ENCODE measurements around the gene HINT3.
"Not testable (repeated sequence)": the region's sequence is repeated elsewhere in the genome, so short reads cannot be mapped to it uniquely, and the experiment has no call there.

The HINT3 gene

DNA sequence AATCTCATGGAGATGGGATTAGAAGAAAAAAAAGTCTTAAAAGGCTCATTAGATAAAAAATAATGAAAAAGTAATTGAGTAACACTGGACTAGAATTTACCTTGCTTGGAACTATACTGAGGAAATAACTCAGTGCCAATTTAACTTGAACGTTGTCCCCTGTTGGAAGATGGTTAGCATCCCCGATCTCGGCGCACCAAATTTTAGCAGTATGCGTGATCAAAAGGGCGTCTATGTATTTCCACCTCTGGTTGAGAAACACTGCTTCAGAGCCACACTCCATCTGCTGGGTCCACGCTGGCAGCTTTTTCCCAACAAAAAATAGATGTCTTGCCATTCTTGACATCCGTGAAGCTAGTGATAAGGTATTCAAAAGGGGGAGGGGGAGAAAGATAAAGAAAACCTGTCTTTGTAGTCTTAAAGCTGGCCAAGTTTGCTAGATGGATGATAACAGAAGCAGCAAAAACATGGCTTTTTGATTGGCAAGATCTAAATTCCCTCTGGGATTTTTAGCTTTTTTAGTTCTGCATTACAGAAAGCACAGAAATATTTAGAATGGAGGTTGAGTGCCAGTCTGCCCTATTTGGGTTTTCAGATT, 6.4 kb downstream of the HINT3 start:
- DNase-seq (ENCODE audit: low spot score): no peak

DNA sequence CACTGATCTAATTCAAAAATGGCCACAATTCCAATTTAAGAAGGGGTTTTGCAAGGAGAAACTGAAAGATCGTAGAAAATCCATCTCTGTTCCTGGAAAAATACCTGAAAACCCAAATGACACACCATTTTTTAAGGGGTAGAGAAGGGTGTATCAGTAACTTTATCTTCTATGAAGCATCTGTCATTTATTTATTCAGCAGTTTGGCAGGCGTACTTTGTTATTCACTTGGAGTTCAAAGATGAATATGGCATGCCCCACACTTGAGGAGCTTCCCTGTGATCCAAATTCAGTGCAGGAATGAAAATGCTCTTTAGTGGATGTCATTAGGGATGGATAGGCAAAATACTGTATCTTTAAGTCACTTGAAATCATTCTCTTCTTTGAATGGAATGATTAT, 7.2 kb downstream of the HINT3 start:
- no peak for DNase-seq (ENCODE audit: low spot score)

DNA sequence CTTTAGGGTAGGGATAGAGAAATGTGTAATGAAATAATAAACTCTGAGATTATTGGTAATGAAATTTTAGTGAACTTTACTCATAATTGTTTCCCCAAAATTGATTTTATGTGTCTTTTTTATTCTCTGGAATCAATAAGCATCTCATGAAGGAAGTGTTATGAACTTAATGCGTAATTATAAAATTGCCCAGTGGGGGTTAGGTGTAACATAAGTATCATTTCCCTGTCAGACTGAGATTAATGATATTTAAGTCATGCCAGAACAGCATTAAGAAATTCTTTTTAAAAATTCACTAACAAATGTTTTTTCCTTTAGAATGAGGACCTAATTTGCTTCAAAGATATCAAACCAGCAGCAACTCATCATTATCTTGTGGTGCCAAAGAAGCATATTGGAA, 10.0 kb downstream of the HINT3 start:
- DNase-seq (ENCODE audit: low spot score): no peak

DNA sequence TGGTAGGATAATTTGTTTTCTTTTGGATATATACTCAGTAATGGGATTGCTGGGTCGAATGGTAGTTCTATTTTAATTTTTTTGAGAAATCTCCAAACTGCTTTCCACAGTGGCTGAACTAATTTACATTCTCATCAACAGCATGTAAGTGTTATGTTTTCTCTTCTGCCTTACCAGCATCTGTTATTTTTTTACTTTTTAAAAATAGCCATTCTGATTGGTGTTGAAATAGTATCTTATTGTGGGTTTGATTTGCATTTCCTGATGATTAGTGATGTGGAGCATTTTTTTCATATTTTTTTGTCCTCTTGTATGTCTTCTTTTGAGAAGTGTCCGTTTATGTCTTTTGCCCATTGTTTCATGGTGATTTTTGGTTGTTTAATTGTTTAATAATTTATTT, 11.9 kb downstream of the HINT3 start:
- no peak for DNase-seq (ENCODE audit: low spot score)

DNA sequence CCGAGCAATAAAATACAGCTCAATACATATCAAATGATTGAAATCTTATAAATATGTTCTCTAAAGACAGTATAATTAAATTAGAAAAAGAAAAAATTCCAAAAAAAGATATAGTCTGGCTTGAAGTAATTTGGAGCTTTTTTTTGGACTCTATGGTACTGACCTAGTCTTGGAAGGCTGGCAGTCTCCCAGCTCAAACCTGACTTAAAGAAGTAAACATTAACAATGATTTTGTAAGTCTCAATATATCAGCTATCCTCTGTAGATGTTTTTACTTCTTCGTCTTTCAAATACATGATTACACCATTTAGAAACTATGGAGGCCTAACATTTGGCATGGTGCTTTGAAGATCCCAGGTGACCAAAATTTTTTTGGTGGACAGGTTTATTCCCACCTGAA, 14.2 kb downstream of the HINT3 start:
- no peak for DNase-seq (ENCODE audit: low spot score)

DNA sequence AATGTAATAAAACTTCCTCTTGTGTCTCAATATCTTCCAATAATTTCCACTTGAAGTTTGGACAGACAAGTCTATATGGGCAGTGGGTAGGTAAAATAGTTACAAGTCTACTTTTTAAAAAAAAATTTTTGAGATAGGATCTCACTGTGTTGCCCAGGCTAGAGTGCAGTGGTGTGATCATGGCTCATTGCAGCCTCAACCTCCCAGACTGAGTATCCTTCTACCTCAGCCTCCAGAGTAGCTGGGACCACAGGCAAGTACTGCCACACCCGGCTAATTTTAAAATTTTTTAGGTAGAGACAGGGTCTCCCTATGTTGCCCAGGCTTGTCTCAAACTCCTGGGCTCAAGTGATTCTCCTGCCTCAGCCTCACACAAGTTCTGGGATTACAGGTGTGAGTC, 15.9 kb downstream of the HINT3 start:
- DNase-seq (ENCODE audit: low spot score): not testable (repeated sequence)

DNA sequence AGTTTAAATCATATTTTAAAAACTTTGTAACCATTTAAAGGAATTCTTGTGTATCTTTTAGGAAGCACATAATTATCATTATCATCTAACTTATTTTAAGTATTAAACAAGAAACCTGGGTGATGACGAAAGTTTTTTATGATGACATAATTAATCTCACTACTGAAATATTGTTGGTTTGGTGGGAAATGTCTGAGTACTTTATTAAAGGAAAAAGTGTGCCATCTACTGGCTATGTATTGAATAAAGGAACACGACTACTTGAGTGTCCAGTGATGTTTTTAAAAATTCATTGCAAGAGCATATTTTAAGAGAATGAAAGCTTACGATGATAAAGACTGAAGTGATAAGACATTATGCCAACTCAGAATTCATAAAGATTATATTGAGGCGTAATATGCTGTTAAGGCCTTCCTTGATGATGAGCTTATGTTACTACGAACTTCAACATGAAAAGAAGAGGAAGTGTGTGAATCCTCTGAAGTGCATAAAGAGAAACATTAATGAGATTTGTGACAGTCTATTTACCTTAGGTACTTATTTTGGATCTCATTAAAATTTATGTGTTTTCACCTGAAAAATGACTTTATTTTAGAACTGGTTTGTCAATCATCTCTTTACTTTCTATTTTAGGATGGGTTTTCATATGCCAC, 17.8 kb downstream of the HINT3 start:
- DNase-seq (ENCODE audit: low spot score): peak; percentile 49

DNA sequence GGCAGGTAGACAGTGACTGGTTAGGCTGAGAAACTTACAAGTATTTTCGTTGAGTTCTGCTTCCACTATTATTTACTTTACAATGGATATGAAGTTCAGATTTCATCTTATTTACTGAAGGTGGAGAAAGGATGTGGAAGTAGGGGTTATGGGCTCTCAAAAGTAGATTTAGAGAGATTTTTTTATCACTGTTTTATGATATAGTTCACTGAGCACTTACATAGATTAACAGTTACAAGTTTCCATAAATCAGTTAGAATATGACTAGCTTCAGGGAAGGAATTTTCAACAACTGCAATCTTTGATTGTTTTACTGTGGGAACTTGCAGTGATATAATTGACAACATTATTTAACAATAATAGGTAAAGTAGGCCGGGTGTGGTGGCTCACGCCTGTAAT, 22.5 kb downstream of the HINT3 start:
- no peak for DNase-seq (ENCODE audit: low spot score)

DNA sequence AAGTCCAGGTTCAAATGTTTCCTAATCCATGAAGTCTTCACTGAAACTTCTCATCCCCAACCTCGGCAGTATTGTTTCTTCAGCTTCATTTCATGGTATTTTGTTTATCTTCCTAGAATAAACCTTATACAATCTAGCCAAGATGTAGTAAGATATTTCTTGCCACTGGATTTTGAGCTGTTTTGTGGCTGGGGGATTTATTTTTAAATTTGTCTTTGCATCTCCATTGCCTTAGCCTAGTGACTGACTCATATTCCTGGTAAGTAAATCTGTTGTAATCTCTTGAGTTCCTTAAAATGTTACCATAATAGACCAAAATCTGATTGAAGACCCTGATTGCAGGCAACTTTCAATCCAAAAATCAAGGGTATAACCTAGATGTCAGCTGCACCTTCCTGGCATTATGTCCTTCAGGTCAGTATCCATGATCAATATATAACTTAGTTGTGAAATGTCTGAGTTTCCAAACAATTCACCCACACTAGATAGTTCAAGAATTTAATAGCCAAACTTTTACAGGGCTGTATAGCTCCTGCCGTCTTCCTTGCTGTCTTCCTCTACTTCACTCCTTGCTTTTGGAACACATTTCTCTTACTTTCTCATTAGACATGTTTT, 25.1 kb downstream of the HINT3 start:
- DNase-seq (ENCODE audit: low spot score): no peak

DNA sequence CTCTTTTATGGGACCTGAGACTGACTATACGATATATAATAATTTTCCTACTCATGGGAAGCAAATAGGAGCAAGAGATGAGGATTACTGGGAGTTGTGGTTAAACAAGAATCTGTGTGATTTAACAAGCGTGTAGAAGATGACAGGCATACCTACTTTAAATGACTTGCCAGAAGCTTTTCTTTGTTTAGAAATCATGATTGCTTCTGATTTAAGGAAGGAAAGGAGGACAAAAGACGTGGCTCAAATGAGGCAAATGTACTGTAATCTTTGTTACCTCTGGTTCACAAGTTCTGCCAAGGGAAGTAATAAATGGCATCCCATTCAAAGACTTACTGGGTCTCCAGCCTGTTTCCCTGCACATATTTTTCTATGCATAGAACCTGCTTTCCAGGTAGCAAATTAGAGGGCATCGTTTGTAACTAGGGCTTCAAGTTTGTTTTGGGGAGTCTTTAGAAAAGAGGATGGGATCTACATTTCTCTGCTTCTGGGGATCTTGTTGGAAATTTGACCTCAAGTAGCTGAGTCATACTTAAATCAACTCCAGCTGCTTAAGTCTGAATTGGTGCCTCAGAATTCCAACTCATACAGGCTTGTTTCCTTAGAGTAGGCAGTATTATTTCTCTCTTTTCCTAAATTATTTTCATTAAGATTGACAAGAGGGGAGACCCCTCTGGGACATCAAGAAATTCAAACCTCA, 26.8 kb downstream of the HINT3 start:
- DNase-seq (ENCODE audit: low spot score): no peak

DNA sequence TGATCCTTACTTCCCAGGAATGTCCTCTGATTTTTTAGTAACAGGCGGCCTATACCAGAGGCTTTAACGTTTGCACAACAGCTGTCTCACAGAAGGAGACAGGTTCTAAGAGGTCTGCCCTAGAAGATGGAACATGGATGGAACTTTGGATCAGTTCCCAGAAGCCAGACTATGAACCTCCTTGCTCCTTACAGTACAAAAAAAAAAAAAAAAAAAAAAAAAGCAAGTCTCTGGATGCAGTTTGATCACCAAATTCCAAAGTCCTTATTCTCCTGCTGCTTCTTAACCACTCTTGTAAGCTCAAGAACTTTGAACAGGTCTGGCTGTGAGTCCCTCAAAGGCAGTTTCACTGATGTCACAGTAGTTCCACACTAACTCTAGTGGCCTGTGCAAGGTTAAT, 27.7 kb downstream of the HINT3 start:
- no peak for DNase-seq (ENCODE audit: low spot score)

DNA sequence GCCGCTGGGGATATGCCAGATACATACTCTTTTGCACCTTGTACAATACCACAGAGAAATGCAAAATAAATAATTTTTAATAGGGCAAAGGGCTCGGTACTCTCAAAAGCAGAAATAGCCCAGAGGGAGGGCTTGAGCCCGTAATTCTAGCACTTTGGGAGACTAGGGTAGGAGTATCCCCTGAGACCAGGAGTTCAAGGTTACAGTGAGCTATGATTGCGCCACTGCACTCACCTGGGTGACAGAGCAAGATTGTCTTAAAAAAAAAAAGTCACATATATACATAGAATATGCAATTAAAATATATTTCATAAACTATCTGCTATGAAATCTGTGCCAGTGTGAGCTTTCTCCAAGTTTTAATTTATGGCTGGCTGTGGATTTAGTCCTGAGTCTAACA, 29.0 kb downstream of the HINT3 start:
- no peak for DNase-seq (ENCODE audit: low spot score)

DNA sequence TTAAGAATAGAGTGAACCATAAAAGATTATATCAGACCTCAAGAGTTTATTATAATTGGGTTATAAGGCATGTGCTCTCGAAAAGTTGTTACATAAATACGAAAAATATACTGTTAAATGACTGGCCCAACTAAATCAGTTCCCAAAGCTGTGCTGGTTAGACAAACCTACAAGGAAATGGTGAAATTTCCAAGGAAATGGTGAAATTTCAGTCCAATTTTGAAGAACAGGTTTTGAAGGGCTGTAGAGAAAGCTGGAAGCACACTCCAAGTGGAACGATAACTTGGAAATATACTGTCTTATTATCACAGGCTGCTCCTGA, 29.4 kb downstream of the HINT3 start:
- DNase-seq (ENCODE audit: low spot score): no peak

DNA sequence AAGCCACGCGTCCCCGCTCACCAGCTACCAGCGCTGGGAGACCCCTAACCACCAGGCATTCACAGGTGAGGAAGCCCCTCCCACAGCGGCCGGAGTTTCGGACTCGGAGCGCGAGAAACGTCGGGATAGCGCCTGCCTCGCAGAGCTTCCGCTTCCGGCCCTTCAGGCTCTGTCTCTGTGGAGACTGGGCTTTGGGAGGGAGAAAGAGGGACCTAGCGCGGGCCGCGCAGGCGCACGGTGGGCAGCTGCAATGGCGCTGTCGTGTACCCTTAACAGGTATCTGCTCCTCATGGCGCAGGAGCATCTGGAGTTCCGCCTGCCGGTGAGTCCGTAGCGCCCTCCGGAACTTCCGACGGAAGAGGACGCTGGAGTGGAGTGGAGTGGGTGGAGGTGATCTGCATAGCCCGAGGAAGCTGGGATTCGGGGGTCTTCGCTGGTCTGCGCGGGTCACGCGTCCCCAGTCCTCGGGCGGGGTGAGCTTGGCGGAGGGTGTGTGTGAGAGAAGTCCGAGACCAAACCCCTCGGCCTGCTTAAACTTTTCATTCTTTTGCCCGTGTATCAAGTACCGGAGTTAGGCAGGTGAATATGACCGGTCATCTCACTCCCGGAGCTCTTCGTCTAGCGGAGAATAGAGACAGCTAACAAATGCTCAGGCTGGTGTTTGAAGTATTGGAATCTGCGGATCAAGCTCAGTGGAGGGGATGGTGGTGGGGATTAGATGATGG, 29.9 kb downstream of the HINT3 start, which contains the start of gene TRMT11:
Gene TRMT11, plus strand, starts transcription at position 240 of the 725 bp plus-strand sequence. Its CDS starts 11 bp downstream, at position 251.
- peak; percentile 87 for DNase-seq (ENCODE audit: low spot score)

DNA sequence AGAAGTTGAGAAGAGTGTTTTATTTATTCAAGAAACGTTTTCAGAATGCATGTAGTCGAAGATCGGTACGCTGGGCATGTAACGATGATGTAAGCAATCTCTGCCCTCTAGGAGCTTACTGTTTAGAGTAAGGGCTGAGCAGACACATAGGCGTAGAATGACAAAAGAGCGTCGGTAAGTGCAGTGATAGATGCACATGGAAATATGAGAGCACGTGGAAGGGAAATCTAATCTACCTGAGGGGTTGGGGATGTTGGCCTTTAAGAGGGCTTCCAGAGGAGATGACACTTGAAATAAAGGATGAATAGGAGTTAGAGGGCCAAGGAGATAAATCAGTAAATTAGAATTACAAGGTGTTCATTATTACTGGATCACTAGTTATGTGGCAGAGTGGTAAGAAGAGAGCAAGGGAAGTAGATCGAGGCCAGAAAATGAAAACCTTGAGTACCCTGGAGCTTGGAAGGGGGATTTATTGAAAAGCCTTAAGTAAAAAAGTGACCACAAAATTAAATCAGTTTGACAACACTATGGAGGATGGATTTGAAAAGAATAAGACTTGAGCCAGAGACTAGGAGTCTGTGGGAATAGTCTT, 30.6 kb downstream of the HINT3 start:
- DNase-seq (ENCODE audit: low spot score): peak; percentile 19

DNA sequence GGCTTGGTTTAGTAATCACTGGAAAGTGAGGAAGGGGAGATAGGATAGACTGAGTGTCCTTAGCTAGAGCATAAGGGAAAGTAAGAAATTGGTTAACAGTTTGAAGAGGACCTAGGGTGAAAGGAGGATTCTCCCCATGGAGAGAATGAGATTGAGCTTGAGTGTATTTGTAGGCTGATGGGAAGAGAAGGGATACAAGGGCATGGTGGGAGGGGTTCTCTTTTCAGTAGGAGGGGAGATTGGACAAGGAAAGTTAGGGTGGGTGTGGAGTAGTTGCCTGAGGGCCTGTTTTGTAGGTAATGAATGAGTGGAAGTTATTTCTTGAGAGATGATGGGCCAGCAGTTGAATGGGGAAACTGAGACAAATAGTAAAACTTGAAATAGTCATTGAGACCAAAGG, 31.7 kb downstream of the HINT3 start:
- no peak for DNase-seq (ENCODE audit: low spot score)

DNA sequence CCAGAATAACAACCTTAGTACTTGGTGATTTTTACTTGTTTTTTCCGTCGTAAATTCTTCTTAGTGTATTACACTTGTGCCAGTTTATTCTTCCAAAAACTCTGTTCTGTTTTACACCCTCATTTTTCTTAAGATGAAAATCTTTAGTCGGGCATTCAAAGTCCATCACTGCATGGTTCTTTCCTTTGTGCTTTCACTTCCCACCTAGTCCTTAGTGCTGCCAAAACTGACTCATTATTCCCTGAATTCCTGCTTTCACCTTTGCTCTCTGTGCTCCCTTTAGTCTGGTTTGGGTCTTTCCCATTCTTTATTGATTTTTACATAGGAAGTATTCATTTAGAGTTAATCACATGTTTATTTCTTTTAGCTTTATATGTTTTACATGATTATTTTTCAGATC, 33.1 kb downstream of the HINT3 start:
- no peak for DNase-seq (ENCODE audit: low spot score)

DNA sequence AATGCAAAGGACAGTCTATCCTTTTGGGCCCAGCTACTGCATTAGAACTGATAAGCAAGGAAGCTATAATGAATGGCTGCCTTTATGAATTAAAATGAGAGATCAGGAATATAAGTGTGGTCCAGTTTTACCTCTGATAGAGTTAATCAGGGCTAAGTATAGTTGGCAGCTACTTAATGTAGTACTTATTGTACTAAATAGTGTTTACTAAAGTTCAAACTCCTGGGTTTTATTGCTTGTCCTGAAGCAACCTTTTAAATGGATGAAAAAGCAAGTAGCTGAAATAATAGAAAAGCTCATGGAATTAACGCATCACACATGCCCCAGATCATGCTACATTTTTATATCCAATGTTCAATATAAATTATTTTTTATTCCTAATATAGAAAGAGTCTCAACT, 35.1 kb downstream of the HINT3 start:
- no peak for DNase-seq (ENCODE audit: low spot score)

DNA sequence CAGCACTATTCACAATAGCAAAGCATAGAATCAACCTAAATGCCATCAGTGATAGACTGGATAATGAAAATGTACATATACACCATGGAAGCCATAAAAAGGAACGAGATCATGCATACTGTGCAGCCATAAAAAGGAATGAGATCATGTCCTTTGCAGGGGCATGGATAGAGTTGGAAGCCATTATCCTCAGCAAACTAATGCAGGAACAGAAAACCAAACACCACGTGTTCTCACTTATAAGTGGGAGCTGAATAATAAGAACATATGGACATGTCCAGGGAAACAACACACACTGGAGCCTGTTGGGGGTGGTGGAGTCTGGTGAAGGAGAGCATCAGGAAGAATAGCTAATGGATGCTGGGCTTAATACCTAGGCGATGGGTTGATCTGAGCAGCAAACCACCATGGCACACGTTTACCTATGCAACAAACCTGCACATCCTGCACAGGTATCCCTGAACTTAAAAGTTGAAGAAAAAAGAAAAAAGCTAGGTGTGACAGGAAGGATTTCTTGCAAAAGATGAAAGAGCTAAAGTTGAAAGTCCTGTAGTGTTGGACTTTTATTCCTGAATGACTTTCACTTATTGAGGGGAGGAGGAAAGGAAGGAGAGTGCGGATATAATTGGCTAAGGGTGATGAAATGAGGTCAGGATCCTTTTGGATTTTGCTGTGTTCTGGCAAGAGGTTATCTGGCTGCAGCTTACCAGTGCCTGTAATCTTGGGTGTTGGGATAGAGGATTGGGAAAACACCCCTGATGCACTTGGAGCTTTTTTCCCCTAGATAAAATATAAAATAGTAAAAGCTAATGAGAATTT, 38.3 kb downstream of the HINT3 start:
- no peak for DNase-seq (ENCODE audit: low spot score)

DNA sequence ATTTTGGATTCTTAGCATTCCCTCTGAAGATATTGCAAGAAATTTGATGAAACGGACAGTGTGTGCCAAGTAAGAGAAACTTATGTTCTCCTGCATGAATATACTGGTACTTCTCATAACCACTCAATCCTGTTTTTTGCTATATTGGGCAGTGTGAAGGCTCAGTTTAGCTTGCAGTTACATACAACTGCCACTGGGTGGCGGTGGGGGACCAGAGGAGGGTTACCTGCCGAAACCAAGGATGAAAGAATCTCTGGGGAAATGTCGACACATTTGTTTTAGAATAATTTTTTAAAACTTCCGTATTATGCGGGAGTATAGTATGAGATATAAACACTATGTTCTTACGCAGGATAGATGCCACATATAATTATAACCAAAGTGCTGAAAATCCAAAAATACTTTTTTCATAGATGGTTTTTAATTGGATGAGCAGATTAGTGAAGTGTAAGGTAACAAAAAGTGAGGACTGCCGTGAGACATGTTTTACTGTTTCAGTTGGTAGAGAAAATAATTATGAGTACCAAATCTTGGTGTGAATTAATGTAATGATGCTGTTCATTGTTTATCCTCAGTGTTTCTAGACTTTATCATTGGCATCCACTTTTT, 39.5 kb downstream of the HINT3 start:
- DNase-seq (ENCODE audit: low spot score): peak; percentile 80

Data from activated CD4-positive, alpha-beta T cell treated with anti-CD3 and anti-CD28 coated beads, Interleukin-2, Interleukin-4, amounts not matched to agents 100 ng/mL and 50 ng/mL, durations not matched to agents 16 hours and 8 hours (primary cell).